CD4-positive, alpha-beta memory T cell (primary cell): Measurements from ENCODE around the gene PITPNM1. TPM values are rescaled to one million over a fixed set of nuclear protein-coding genes. Genes with fewer than 3 reads are reported as not detected.

Experiments
- CTCF ChIA-PET: fragments of 350-600 bp; sonication (Branson Sonifier 250); formaldehyde crosslinking; loops from one replicate; lab custom pipeline; 2021; ENCODE audit warnings: inconsistent platforms; ENCODE audit not compliant: partially characterized antibody; lab: Charles Lee
- POLR2A ChIA-PET: fragments of 350-600 bp; sonication (Branson Sonifier 250); formaldehyde crosslinking; loops from one replicate; lab custom pipeline; 2021; ENCODE audit not compliant: partially characterized antibody; lab: Charles Lee
- DNase-seq, 5 donors: peaks; one replicate each; pipeline versions ENCODE4 v3.0.0 to v3.0.0-alpha.2; 2020 to 2022; ENCODE audit warnings: mixed read lengths in 1 of 5
- H3K27ac ChIP-seq: one replicate; pipeline ENCODE4 v1.7.0; 2013; ENCODE audit warnings: low read depth, low read length
- H3K27me3 ChIP-seq: 2 replicates; pipeline ENCODE4 v1.7.0; 2013; ENCODE audit warnings: mild to moderate bottlenecking, low read length, moderate library complexity; ENCODE audit not compliant: insufficient read depth
- H3K36me3 ChIP-seq: 2 replicates; pipeline ENCODE4 v1.7.0; 2013; ENCODE audit warnings: mild to moderate bottlenecking, low read length, moderate library complexity; ENCODE audit not compliant: insufficient read depth
- H3K4me1 ChIP-seq: 2 replicates; pipeline ENCODE4 v1.7.0; 2013; ENCODE audit warnings: mild to moderate bottlenecking, low read length, moderate library complexity; ENCODE audit not compliant: insufficient read depth
- H3K4me3 ChIP-seq, 2 donors: one replicate each; pipeline ENCODE4 v1.7.0; 2013; ENCODE audit warnings: low read length in 2 of 2, mild to moderate bottlenecking in 1 of 2
- H3K9me3 ChIP-seq, 2 donors: one replicate each; pipeline ENCODE4 v1.7.0; 2013; ENCODE audit warnings: low read length in 2 of 2, control low read depth in 1 of 2; ENCODE audit not compliant: control insufficient read depth in 1 of 2
- H3K27ac Mint-ChIP-seq, 7 donors: one replicate each; pipeline ENCODE4 v1.8.0; 2020 to 2021; ENCODE audit warnings: mixed read lengths in 7 of 7, mild to moderate bottlenecking in 6 of 7, inconsistent platforms in 3 of 7, moderate library complexity in 3 of 7
- H3K27me3 Mint-ChIP-seq, 2 donors: one replicate each; pipeline ENCODE4 v1.8.0; 2020 to 2021; ENCODE audit warnings: mixed read lengths in 2 of 2
- H3K36me3 Mint-ChIP-seq, 2 donors: one replicate each; pipeline ENCODE4 v1.8.0; 2020 to 2021; ENCODE audit warnings: mixed read lengths in 2 of 2, inconsistent platforms in 1 of 2, mild to moderate bottlenecking in 1 of 2
- H3K4me1 Mint-ChIP-seq, 4 donors: one replicate each; pipeline ENCODE4 v1.8.0; 2020 to 2021; ENCODE audit warnings: mixed read lengths in 4 of 4, mild to moderate bottlenecking in 1 of 4
- H3K4me3 Mint-ChIP-seq, 8 donors: one replicate each; pipeline ENCODE4 v1.8.0; 2020 to 2021; ENCODE audit warnings: mixed read lengths in 8 of 8, mild to moderate bottlenecking in 7 of 8, moderate library complexity in 6 of 8, inconsistent platforms in 3 of 8
- H3K9me3 Mint-ChIP-seq, 8 donors: one replicate each; pipeline ENCODE4 v1.8.0; 2020 to 2021; ENCODE audit warnings: mixed read lengths in 8 of 8, mild to moderate bottlenecking in 5 of 8, inconsistent platforms in 3 of 8, moderate library complexity in 1 of 8
- intact Hi-C: fragments of 100-400 bp; cut with micrococcal nuclease; formaldehyde crosslinking; loops from one replicate; pipeline ENCODE4 v1.15.1; 2023
- polyA plus RNA-seq, 2 donors: library from polyadenylated mRNA; unstranded; fragments of 300-500 nt; fragmentation: Illumina TruSeq; gene quantifications; one replicate each; pipeline ENCODE4 v1.2.3, GENCODE V29; 2021
- total RNA-seq, 2 experiments: library from RNA; stranded (reverse); gene quantifications; one replicate each; pipeline ENCODE4 v1.2.3, GENCODE V29; 2021

The PITPNM1 gene
- total and polyA plus RNA-seq, 4 experiments from 2014 or later: 15.0 to 143 (median 90.1) TPM

GRCh38 chr11:67465189-67465510 is 40.0 kb downstream of the PITPNM1 start:
- Mint-ChIP-seq H3K4me1 (peaks cover 13 to 39% (median 24%) of the 10 kb centered on the region in 4 donors), H3K9me3 (no peaks in the 10 kb centered on the region), H3K27me3 (no peaks in the 10 kb centered on the region), H3K36me3 (peaks cover 0 to 7% of the 10 kb centered on the region in 2 donors), H3K4me3 (peak overlapping the region; percentile 85 to 89 (median 86)), H3K27ac (peak overlapping the region; percentile 87 to 96 (median 93))
- Histone ChIP-seq H3K27ac (peak overlapping the region; percentile 92), H3K36me3 (no peaks in the 10 kb centered on the region), H3K4me3 (peak overlapping the region; percentile 61), H3K4me1 (peaks cover 48% of the 10 kb centered on the region), H3K27me3 (no peaks in the 10 kb centered on the region), H3K9me3 (no peaks in the 10 kb centered on the region)
- intact Hi-C loops: no loop called here
- CTCF ChIA-PET: interaction anchor here (0.8 to 4.8 kb wide), 7 partner anchors 18 to 114 kb away, joined by 3 to 38 read pairs (median 4); partner anchors contain the start of genes AIP, POLD4, PPP1CA and PTPRCAP
- POLR2A ChIA-PET: interaction anchor here (0.6 to 30.4 kb wide), 22 partner anchors 9 to 225 kb away, joined by 3 to 900 read pairs (median 5); partner anchors contain the start of genes AIP, CLCF1, CORO1B and PITPNM1
- DNase-seq: no peak

- Mint-ChIP-seq H3K9me3 (no peaks in the 10 kb centered on the region), H3K4me1 (peaks cover 16 to 44% (median 28%) of the 10 kb centered on the region in 4 donors), H3K4me3 (peak overlapping the region; percentile 85 to 89 (median 86)), H3K27ac (peak overlapping the region; percentile 81 to 96 (median 92)), H3K36me3 (peaks cover 0 to 7% of the 10 kb centered on the region in 2 donors), H3K27me3 (no peaks in the 10 kb centered on the region)
- Histone ChIP-seq H3K4me1 (peaks cover 44% of the 10 kb centered on the region), H3K4me3 (peak overlapping the region; percentile 61), H3K27me3 (no peaks in the 10 kb centered on the region), H3K36me3 (no peaks in the 10 kb centered on the region), H3K9me3 (no peaks in the 10 kb centered on the region), H3K27ac (peak overlapping the region; percentile 92)
- CTCF ChIA-PET: interaction anchor here (0.9 to 4.8 kb wide), 5 partner anchors 27 to 113 kb away, joined by 3 to 38 read pairs (median 5); partner anchors contain the start of genes PPP1CA and PTPRCAP
- DNase-seq: peak; percentile 91 to 96 (median 92)
- intact Hi-C loops: loop anchor here (1.0 kb wide), 4 partner anchors 19 to 63 kb away; partner anchors contain the start of genes AIP, CDK2AP2, PPP1CA and PTPRCAP
- POLR2A ChIA-PET: interaction anchor here (0.6 to 30.4 kb wide), 22 partner anchors 8 to 225 kb away, joined by 3 to 900 read pairs (median 5); partner anchors contain the start of genes AIP, CLCF1, CORO1B and PITPNM1
Observed at GRCh38 chr11:67464411-67465188, 40.6 kb downstream of the PITPNM1 start.

GRCh38 chr11:67463680-67464410 is 41.3 kb downstream of the PITPNM1 start:
- no peaks in the 10 kb centered on the region for H3K9me3 ChIP-seq
- H3K36me3 ChIP-seq: no peaks in the 10 kb centered on the region
- peaks cover 16 to 44% (median 28%) of the 10 kb centered on the region in 4 donors for H3K4me1 Mint-ChIP-seq
- H3K36me3 Mint-ChIP-seq: peaks cover 0 to 7% of the 10 kb centered on the region in 2 donors
- peak overlapping the region; percentile 85 to 89 (median 86) for H3K4me3 Mint-ChIP-seq
- CTCF ChIA-PET: interaction anchor here (2.6 kb wide), 1 partner anchor 62 kb away, joined by 16 read pairs; the partner anchor contains the start of gene PPP1CA
- H3K27ac ChIP-seq: peak overlapping the region; percentile 92
- H3K4me3 ChIP-seq: peak overlapping the region in 1 of 2 donors; percentile 61
- POLR2A ChIA-PET: interaction anchor here (0.9 to 30.4 kb wide), 11 partner anchors 12 to 110 kb away, joined by 3 to 900 read pairs (median 13); partner anchors contain the start of genes AIP, CDK2AP2, CORO1B and POLD4
- no peaks in the 10 kb centered on the region for H3K27me3 ChIP-seq
- intact Hi-C loops: loop anchor here (1.0 kb wide), 4 partner anchors 19 to 63 kb away; partner anchors contain the start of genes AIP, CDK2AP2, PPP1CA and PTPRCAP
- H3K27ac Mint-ChIP-seq: peak overlapping the region in 6 of 7 donors; percentile 81 to 96 (median 90)
- no peaks in the 10 kb centered on the region for H3K27me3 Mint-ChIP-seq
- DNase-seq: no peak
- H3K4me1 ChIP-seq: peaks cover 41% of the 10 kb centered on the region
- no peaks in the 10 kb centered on the region for H3K9me3 Mint-ChIP-seq

- no peak overlapping the region for H3K4me3 ChIP-seq
- no peak for DNase-seq
- Mint-ChIP-seq H3K4me3 (no peak overlapping the region), H3K36me3 (peaks cover 0 to 7% of the 10 kb centered on the region in 2 donors), H3K9me3 (no peaks in the 10 kb centered on the region), H3K27ac (peak overlapping the region in 3 of 7 donors; percentile 50 to 57 (median 51)), H3K4me1 (peaks cover 13 to 39% (median 24%) of the 10 kb centered on the region in 4 donors), H3K27me3 (no peaks in the 10 kb centered on the region)
- H3K27me3 ChIP-seq: no peaks in the 10 kb centered on the region
- ChIA-PET POLR2A (interaction anchor here (0.9 to 30.4 kb wide), 7 partner anchors 12 to 72 kb away, joined by 3 to 900 read pairs (median 4); partner anchors contain the start of genes CDK2AP2, CORO1B, PPP1CA and PTPRCAP), CTCF (no interaction called here)
- intact Hi-C loops: no loop called here
- no peaks in the 10 kb centered on the region for H3K36me3 ChIP-seq
- no peaks in the 10 kb centered on the region for H3K9me3 ChIP-seq
- H3K4me1 ChIP-seq: peaks cover 37% of the 10 kb centered on the region
- H3K27ac ChIP-seq: no peak overlapping the region
Observed at GRCh38 chr11:67463186-67463585, 42.0 kb downstream of the PITPNM1 start.

GRCh38 chr11:67458266-67458665 is 46.9 kb downstream of the PITPNM1 start:
- DNase-seq: no peak
- Histone ChIP-seq H3K36me3 (no peaks in the 10 kb centered on the region), H3K4me3 (no peak overlapping the region), H3K4me1 (no peaks in the 10 kb centered on the region), H3K27ac (no peak overlapping the region), H3K9me3 (no peaks in the 10 kb centered on the region), H3K27me3 (no peaks in the 10 kb centered on the region)
- Mint-ChIP-seq H3K4me1 (peaks cover 3 to 5% (median 5%) of the 10 kb centered on the region in 4 donors), H3K9me3 (no peaks in the 10 kb centered on the region), H3K36me3 (no peaks in the 10 kb centered on the region), H3K4me3 (no peak overlapping the region), H3K27ac (no peak overlapping the region), H3K27me3 (no peaks in the 10 kb centered on the region)
- POLR2A ChIA-PET: interaction anchor here (0.9 to 30.4 kb wide), 3 partner anchors 10 to 38 kb away, joined by 3 to 900 read pairs (median 8); partner anchors contain the start of genes CORO1B, PTPRCAP and RPS6KB2
- CTCF ChIA-PET: interaction anchor here (0.7 kb wide), 1 partner anchor 10 kb away, joined by 3 read pairs; the partner anchor contains the start of gene TMEM134
- intact Hi-C loops: no loop called here

- H3K27me3 ChIP-seq: no peaks in the 10 kb centered on the region
- no peaks in the 10 kb centered on the region for H3K4me1 ChIP-seq
- no peaks in the 10 kb centered on the region for H3K27me3 Mint-ChIP-seq
- H3K4me3 Mint-ChIP-seq: no peak overlapping the region
- H3K27ac ChIP-seq: no peak overlapping the region
- peaks cover 3 to 5% (median 5%) of the 10 kb centered on the region in 4 donors for H3K4me1 Mint-ChIP-seq
- no peaks in the 10 kb centered on the region for H3K9me3 ChIP-seq
- H3K9me3 Mint-ChIP-seq: no peaks in the 10 kb centered on the region
- no peak for DNase-seq
- ChIA-PET CTCF (no interaction called here), POLR2A (interaction anchor here (2.8 to 30.4 kb wide), 2 partner anchors 11 to 19 kb away, joined by 8 to 900 read pairs; partner anchors contain the start of genes CORO1B, PTPRCAP and RPS6KB2)
- no peak overlapping the region for H3K4me3 ChIP-seq
- peak overlapping the region in 2 of 7 donors; percentile 30 to 35 for H3K27ac Mint-ChIP-seq
- no peaks in the 10 kb centered on the region for H3K36me3 Mint-ChIP-seq
- H3K36me3 ChIP-seq: no peaks in the 10 kb centered on the region
- intact Hi-C loops: no loop called here
Observed at GRCh38 chr11:67457453-67457852, 47.7 kb downstream of the PITPNM1 start.
